ENCODE data around the gene NDRG3. TPM values are rescaled to one million over a fixed set of nuclear protein-coding genes. Genes with fewer than 3 reads are reported as not detected.

Gene NDRG3
- total RNA-seq, 1 donor from 2014 or later, result 11.3 TPM

DNA sequence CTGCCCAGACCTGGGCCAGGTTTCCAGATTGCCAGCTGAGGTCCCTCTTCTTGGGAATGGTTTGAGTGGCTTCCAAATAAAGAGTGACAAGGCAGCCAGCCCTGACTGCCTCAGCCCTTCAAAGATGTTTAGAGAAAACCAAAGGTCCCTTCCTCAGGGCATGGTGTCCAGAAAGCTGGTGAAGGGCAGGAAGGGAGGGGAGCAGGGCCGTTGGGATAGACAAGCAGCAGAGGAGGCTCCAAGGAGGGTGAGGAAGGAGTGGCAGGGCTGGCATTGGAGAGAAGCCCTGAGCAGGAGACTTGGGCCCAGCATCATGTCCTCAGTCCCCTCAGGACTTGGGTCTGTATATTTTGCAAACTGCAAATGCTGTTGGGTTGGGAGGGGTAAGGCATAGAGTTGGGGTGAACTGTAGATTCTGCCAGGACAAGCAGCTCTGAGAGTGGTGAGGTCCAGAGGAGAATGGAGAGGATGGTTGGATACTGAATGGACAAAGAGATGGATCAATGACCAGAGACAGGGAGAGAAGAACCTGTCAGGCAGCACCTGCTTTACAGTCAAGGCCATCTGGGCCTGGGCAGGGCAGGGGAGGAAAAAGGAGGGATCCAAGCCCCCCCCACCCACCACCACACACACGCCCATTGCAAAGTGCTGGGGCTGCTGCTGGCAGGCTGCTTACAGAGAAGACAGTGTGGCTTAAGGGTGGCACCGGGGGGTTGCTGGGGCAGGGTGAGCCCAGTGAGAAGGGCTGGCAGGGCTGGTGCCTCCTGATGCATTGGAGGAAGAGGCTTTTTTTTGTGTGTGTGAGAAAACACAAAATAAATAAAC, 33.2 kb upstream of the NDRG3 start:
- no peaks in the 10 kb centered on the region for H3K27me3 ChIP-seq (ENCODE audit: control insufficient read depth, insufficient read depth, low read length)
- no peak overlapping the region for H3K4me3 ChIP-seq (ENCODE audit: low read depth, low read length)
- TF ChIP-seq, protein P1, sequence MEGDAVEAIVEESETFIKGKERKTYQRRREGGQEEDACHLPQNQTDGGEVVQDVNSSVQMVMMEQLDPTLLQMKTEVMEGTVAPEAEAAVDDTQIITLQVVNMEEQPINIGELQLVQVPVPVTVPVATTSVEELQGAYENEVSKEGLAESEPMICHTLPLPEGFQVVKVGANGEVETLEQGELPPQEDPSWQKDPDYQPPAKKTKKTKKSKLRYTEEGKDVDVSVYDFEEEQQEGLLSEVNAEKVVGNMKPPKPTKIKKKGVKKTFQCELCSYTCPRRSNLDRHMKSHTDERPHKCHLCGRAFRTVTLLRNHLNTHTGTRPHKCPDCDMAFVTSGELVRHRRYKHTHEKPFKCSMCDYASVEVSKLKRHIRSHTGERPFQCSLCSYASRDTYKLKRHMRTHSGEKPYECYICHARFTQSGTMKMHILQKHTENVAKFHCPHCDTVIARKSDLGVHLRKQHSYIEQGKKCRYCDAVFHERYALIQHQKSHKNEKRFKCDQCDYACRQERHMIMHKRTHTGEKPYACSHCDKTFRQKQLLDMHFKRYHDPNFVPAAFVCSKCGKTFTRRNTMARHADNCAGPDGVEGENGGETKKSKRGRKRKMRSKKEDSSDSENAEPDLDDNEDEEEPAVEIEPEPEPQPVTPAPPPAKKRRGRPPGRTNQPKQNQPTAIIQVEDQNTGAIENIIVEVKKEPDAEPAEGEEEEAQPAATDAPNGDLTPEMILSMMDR (IDR thresholded peaks at IDR 0.05; ENCODE audit: insufficient read depth, low read length, severe bottlenecking), result no peak
- FAIRE-seq (no peak), DNase-seq (ENCODE audit: low read depth) (no peak)
- peaks cover 2% of the 10 kb centered on the region for H3K36me3 ChIP-seq (ENCODE audit: control insufficient read depth, insufficient read depth, low read length)

DNA sequence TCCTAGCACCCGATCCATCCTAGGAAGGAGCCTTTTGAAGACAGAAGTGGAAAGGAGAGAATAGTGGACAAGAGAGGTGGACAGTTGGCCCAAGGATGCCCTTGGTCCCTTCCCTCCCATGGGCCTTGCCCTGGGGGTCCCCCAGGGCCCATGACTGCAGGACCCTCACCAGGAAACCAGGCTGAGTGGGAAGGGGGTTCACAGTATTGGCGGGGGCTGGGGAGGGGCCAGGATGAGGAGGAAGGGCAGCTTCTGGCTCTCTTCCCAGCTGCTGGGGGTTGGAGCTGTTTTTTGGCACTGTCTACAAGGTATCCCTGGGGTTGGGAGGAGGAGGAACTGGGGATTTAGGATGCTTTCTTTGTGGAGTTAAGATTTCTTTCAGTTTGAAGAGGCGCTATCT, 31.7 kb upstream of the NDRG3 start:
- H3K4me3 ChIP-seq (ENCODE audit: low read depth, low read length), result no peak overlapping the region
- DNase-seq (ENCODE audit: low read depth) (no peak), FAIRE-seq (no peak)
- no peaks in the 10 kb centered on the region for H3K36me3 ChIP-seq (ENCODE audit: control insufficient read depth, insufficient read depth, low read length)
- H3K27me3 ChIP-seq (ENCODE audit: control insufficient read depth, insufficient read depth, low read length), result no peaks in the 10 kb centered on the region
- TF ChIP-seq, protein P1 (IDR thresholded peaks at IDR 0.05; ENCODE audit: insufficient read depth, low read length, severe bottlenecking), result no peak

DNA sequence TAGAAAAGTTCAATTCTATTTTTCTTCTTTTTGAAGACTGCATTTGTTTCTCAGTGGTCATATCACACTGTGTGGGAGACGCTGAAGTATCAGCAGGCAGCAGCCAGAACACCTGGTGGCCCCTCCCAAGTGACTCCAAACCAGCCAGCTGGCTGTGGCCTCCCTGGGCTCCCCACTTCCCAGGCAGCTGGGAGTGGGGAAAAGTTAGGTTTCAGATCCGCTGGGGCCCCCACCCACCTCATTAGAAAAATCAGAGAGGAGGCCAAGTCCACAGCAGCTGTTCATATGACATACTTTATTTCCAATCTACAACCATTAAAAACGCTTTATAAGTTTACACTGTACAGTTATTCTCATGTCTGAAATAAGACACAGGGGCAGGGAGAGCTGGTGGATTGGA, 31.3 kb upstream of the NDRG3 start:
- no peak for DNase-seq (ENCODE audit: low read depth)
- H3K4me3 ChIP-seq (ENCODE audit: low read depth, low read length), result no peak overlapping the region
- TF ChIP-seq, protein P1 (IDR thresholded peaks at IDR 0.05; ENCODE audit: insufficient read depth, low read length, severe bottlenecking), result no peak
- no peaks in the 10 kb centered on the region for H3K36me3 ChIP-seq (ENCODE audit: control insufficient read depth, insufficient read depth, low read length)
- H3K27me3 ChIP-seq (ENCODE audit: control insufficient read depth, insufficient read depth, low read length), result no peaks in the 10 kb centered on the region
- no peak for FAIRE-seq

DNA sequence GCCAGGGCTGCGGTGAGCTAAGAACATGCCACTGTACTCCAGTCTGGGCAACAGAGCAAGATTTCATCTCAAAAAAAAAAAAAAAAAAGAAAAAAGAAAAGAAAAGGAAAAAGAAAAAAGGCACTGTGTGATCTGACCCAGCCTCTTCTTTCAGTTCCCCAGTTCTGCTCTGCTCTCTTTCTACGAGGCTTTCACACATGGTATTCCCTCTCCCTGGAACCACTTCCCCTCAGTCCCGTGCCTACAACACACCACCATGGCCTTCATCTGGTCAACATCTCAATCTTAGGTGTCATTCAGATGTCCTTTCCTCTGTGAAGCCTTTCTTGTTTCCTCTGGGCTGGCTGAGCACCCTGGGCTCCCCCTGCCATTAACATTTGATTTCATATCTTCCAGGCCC, 29.9 kb upstream of the NDRG3 start:
- Histone ChIP-seq H3K36me3 (ENCODE audit: control insufficient read depth, insufficient read depth, low read length) (no peaks in the 10 kb centered on the region), H3K4me3 (ENCODE audit: low read depth, low read length) (no peak overlapping the region), H3K27me3 (ENCODE audit: control insufficient read depth, insufficient read depth, low read length) (no peaks in the 10 kb centered on the region)
- DNase-seq (ENCODE audit: low read depth) (no peak), FAIRE-seq (no peak)
- TF ChIP-seq, protein P1 (IDR thresholded peaks at IDR 0.05; ENCODE audit: insufficient read depth, low read length, severe bottlenecking), result no peak

DNA sequence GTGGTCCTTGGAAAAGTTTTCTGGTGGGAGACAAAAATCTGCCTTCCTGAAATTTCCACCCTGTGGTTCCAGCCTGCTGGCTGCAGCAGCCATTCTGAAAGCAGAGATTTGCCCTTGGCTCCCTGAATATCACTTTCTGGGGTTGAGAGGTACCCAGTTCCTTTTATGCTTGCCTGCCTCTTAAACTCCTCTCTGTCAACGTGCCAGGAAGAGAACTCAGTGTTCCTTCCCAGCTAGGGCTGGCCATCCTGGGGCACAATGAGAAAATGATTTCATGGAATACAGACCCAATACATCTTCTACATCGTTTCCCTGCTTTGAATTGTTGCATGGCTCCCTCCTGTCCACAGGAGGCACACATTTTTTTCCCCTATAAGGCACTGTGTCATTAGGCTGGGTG, 29.3 kb upstream of the NDRG3 start:
- H3K27me3 ChIP-seq (ENCODE audit: control insufficient read depth, insufficient read depth, low read length), result no peaks in the 10 kb centered on the region
- no peaks in the 10 kb centered on the region for H3K36me3 ChIP-seq (ENCODE audit: control insufficient read depth, insufficient read depth, low read length)
- H3K4me3 ChIP-seq (ENCODE audit: low read depth, low read length), result no peak overlapping the region
- no peak for FAIRE-seq
- TF ChIP-seq, protein P1 (IDR thresholded peaks at IDR 0.05; ENCODE audit: insufficient read depth, low read length, severe bottlenecking), result no peak
- DNase-seq (ENCODE audit: low read depth), result no peak
